ENCODE measurements around the gene CLIC6.
A peak's percentile ranks its signal among the peaks of the same experiment; 100 is the strongest.

Gene CLIC6

DNA sequence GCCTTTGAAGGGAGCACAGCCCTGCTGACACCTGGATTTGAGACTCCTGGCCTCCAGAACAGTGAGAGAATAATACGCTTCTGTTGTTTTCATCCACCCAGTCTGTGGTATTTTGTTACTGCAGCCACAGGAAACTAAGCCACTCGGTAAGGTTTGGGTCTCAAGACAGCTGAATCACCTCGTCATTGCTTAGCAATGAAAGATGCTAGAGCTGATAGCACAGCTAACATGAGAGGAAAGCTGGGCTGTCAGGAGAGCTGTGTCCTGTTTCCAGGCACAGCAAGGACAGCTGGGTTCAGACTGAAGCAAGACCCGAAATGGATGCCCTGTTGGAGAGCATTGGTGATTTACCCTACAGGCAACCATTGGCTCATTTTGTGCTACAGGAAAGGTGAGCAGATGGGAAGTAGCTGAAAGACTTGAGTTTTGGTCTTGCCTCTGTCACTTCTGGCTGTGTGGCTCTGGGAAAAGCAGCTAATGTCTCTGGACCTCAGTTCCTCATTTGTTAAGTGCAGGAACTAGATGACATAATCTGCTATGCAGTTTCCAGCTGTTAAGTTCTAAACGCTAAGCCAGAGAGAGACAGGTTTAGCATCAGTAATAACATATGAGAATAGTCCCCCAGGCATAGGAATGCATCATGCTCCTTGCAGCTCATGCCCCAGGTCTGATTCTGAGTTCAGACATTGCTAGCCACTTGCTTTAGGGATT, 58.0 kb downstream of the CLIC6 start:
- DNase-seq (ENCODE audit: low read depth in 2 of 2): no peak

- no peak for DNase-seq (ENCODE audit: low read depth in 2 of 2)
Observed at GRCh38 chr21:34728479-34728878, 59.7 kb downstream of the CLIC6 start.

- DNase-seq (ENCODE audit: low read depth in 2 of 2): no peak
Observed at GRCh38 chr21:34730194-34730593, 61.4 kb downstream of the CLIC6 start.

- DNase-seq (ENCODE audit: low read depth in 2 of 2): no peak
Observed at GRCh38 chr21:34730756-34731445, 62.1 kb downstream of the CLIC6 start.

DNA sequence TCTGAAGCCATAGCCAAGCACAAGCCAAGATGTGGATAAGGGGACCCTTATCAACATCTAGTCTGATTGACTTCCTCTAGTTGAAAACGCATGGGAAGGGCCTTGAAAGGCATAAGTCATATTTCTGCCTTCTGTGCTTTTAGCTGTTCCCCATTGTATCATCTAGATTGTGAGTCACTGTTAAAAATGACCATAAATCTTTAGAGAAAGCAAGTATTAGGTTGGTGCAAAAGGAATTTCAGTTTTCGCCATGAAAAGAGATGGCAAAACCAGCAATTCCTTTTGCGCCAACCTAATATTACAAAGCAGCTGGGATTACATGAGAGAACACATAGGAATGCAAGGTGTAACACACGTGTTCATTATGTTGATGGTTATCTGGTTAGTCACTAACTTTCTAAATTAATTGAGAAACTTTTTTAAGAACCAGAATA, 63.6 kb downstream of the CLIC6 start:
- DNase-seq (ENCODE audit: low read depth in 2 of 2): no peak

DNA sequence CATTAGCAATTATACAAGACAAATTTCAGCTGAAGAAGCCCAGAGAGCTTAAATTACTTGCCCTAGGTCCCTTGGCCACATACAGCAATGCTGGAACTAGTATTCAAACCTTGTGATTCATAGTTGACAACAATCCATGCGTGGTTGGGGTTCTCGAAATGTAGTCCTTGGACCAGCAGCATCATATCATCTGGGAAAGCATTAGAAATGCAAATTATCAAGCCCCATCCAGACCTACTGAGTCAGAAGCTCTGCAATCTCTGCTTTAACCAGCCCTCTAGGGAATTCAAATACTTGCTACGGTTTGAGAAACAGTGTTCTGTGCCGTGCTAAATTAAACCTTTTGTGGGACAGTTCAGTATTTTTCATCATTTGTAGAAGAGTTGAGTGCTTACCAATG, 65.1 kb downstream of the CLIC6 start:
- no peak for DNase-seq (ENCODE audit: low read depth in 2 of 2)

GRCh38 chr21:34734696-34735095, 65.9 kb downstream of the CLIC6 start:
- DNase-seq (ENCODE audit: low read depth in 2 of 2): no peak

- no peak for DNase-seq (ENCODE audit: low read depth in 2 of 2)
Observed at GRCh38 chr21:34736116-34736874, 67.5 kb downstream of the CLIC6 start.

DNA sequence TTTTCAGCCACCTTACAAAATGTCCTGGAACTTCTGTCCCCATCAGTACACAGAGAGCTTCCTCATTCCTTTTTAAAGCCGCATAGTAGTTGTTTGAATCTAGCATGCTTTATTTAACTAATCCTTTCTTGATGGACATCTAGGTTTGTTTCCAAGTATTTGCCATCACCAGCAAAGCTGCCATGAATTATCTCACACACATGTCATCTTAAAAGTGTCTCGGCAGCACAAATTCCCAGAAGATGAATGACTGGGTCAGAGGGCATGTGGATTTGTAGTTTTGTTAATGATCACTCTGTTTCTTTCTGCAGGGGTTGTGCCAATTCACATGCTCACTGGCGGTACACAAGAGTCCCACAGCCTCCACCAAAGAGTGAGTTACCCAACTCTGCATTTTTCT, 68.3 kb downstream of the CLIC6 start:
- no peak for DNase-seq (ENCODE audit: low read depth in 2 of 2)

GRCh38 chr21:34740198-34740597, 71.4 kb downstream of the CLIC6 start:
- no peak for DNase-seq (ENCODE audit: low read depth in 2 of 2)

DNA sequence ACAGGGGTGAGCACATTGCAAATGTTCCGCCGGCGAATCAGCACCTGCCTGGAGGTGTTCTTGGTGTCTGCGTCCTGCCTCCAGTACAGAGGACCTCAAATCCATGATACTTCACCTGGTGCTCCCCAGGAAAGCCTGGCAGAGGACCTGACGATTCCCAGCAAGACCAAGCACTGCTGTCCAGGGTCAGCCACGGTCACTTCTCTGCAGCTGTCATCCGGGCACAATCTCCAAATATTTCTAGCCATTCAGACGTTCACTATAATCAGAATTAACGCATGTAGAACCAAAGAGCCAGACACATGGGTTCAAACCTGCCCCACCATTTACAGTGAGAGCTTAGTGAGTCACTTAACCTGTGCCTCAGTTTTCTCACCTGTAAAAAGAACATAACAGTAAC, 74.5 kb downstream of the CLIC6 start:
- DNase-seq (ENCODE audit: low read depth in 2 of 2): no peak

- DNase-seq (ENCODE audit: low read depth in 2 of 2): no peak
Observed at GRCh38 chr21:34743831-34744230, 75.0 kb downstream of the CLIC6 start.

- DNase-seq (ENCODE audit: low read depth in 2 of 2): no peak
Observed at GRCh38 chr21:34744801-34745200, 76.0 kb downstream of the CLIC6 start.

GRCh38 chr21:34745557-34746255, 76.9 kb downstream of the CLIC6 start:
- peak; percentile 18 to 39 for DNase-seq (ENCODE audit: low read depth in 2 of 2)

DNA sequence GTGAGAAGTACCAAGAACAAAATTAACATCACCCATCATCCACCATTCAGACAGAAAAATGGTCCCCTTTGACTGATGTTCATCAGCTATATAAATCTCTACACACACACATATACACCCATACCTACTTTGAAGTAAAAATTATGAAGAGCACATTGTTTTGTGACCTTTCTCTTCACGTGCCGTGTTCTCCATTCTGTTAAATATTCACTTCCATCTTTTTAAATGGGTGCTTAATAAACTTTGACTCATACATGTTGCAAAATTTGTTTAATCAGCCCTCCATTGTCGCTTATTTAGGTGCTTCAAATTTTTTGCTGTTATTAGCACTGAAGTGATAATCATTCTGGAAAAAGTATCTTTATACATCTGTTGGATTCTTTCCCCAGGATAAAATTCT, 80.1 kb downstream of the CLIC6 start:
- no peak for DNase-seq (ENCODE audit: low read depth in 2 of 2)

DNA sequence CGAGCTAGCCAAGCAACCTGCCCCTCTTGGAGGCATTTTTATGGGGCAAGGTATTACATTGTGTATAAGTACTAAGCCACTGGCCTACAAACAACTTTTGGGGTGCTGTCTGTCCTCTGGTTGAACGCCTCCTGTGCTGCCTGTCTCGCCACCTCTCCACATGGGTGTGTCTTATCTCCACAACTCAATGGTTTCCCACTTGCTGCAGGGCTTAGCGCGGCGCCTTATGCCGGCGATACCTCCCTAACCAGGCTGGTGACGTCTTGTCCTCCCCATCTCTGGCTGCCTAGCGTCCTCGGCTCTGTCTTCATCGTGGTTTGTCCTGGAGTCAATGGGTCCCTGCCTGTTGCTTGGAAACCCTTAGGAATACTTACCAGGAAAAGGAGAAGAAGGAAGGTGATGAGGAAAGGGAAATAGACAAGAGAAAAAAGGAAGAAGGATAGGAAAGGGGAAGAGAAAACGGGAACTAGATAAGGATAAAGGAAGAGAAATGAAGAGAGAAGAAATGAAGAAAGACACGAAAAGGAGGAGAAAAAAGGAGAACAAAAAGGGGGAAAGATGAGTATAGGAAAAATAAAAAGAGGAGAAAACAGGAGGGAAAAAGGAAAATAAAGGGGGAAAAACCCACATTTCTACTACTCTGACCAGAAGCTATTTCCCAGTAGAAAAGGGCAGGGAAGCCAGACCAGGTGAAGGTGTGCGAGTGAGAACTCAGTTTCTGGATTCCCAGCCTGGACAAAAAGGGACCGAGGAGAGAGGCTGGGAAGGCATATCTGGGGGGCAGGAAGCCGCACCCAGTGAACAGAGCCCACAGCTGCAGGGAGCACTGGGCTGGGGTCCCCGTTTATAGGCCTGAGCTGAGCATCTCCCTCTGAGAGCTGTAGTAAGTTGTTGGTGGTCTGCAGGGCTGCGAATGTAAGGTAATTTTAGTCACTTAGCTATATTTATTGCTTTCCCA, 86.2 kb downstream of the CLIC6 start:
- no peak for DNase-seq (ENCODE audit: low read depth in 2 of 2)

- DNase-seq (ENCODE audit: low read depth in 2 of 2): no peak
Observed at GRCh38 chr21:34761758-34762330, 93.0 kb downstream of the CLIC6 start.

- DNase-seq (ENCODE audit: low read depth in 2 of 2): no peak
Observed at GRCh38 chr21:34762786-34763185, 94.0 kb downstream of the CLIC6 start.

- DNase-seq (ENCODE audit: low read depth in 2 of 2): no peak
Observed at GRCh38 chr21:34764715-34765284, 96.0 kb downstream of the CLIC6 start.

DNA sequence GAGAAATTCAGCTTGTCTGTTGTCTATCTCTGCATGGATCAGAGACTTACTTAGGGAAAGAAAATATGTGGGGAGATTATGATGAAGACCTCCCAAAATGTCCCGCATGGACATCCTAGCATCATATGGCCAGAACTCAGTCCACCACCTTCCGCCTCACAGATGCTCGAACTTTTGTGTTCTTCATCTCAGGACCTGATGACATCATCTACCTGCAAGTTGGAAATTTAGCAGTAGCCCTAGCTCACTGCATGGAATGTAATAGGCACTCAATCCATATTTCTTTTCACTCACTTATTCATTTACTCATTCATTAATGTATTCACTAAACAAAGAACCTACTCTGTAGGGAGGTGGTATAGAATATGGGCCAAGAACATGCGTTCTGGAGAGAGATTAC, 96.8 kb downstream of the CLIC6 start:
- DNase-seq (ENCODE audit: low read depth in 2 of 2): no peak
